ENCODE results near the gene SHC3.

DNA sequence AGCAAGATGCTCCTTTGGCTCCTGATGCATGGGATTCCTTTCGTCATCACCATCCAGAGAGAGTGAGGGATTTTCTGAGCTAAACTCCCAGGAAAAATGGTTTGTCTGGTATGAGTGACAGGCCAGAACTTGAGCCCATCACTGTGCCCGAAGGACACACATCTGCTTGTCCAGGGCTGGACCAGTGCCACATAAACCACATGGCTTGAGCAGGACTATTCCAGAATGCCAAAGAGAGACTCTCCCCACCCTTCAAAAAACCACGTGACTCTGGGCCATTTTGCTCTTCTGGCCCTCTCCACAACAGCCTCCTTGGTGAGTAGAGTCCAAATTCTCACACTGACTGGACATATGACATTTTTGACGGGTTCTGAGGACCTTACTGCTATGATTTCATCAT lies 46.4 kb upstream of the SHC3 start:
- TF ChIP-seq, protein P1, sequence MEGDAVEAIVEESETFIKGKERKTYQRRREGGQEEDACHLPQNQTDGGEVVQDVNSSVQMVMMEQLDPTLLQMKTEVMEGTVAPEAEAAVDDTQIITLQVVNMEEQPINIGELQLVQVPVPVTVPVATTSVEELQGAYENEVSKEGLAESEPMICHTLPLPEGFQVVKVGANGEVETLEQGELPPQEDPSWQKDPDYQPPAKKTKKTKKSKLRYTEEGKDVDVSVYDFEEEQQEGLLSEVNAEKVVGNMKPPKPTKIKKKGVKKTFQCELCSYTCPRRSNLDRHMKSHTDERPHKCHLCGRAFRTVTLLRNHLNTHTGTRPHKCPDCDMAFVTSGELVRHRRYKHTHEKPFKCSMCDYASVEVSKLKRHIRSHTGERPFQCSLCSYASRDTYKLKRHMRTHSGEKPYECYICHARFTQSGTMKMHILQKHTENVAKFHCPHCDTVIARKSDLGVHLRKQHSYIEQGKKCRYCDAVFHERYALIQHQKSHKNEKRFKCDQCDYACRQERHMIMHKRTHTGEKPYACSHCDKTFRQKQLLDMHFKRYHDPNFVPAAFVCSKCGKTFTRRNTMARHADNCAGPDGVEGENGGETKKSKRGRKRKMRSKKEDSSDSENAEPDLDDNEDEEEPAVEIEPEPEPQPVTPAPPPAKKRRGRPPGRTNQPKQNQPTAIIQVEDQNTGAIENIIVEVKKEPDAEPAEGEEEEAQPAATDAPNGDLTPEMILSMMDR (IDR thresholded peaks at IDR 0.05): no peak
- TF ChIP-seq ZFX (IDR thresholded peaks at IDR 0.05; ENCODE audit: borderline replicate concordance): no peak

Data from 22Rv1 (cell line).